Keratinocyte (primary cell): Measurements from ENCODE around the gene KMT2C. TPM values are rescaled to one million over a fixed set of nuclear protein-coding genes. Genes with fewer than 3 reads are reported as not detected.
A peak's percentile ranks its signal among the peaks of the same experiment; 100 is the strongest.

Source experiments
- DNase-seq: peaks from one replicate; pipeline ENCODE4 v3.0.0-alpha.2; 2011; ENCODE audit warnings: low read depth, missing footprints, low spot score
- FAIRE-seq: peaks from 2 replicates; lab custom pipeline; 2011; peaks lifted over from hg19 to GRCh38; lab: Jason Lieb, UNC
- H2AFZ ChIP-seq: 2 replicates; pipeline ENCODE4 v1.6.0; 2012; ENCODE audit warnings: low read length, control low read depth, inconsistent platforms; ENCODE audit not compliant: control insufficient read depth
- H3K27ac ChIP-seq: 2 replicates; pipeline ENCODE4 v1.5.1; 2011; ENCODE audit warnings: low read length; ENCODE audit not compliant: control insufficient read depth, insufficient read depth
- H3K27me3 ChIP-seq: 3 replicates; pipeline ENCODE4 v1.6.0; 2011; ENCODE audit warnings: low read length; ENCODE audit not compliant: control insufficient read depth, insufficient read depth; ENCODE audit errors: extremely low read depth
- H3K36me3 ChIP-seq, 2 experiments: 2 replicates in 1 of 2; 3 replicates in 1 of 2; pipeline ENCODE4 v1.5.1; 2011; ENCODE audit warnings: low read length in 2 of 2, mild to moderate bottlenecking in 1 of 2; ENCODE audit not compliant: control insufficient read depth in 2 of 2, insufficient read depth in 2 of 2; ENCODE audit errors: extremely low read depth in 1 of 2
- H3K4me1 ChIP-seq: 3 replicates; pipeline ENCODE4 v1.5.1; 2011; ENCODE audit warnings: low read length; ENCODE audit not compliant: control insufficient read depth, insufficient read depth; ENCODE audit errors: extremely low read depth
- H3K4me2 ChIP-seq: 3 replicates; pipeline ENCODE4 v1.6.0; 2011; ENCODE audit warnings: low read depth, low read length; ENCODE audit not compliant: control insufficient read depth, insufficient read depth; ENCODE audit errors: extremely low read depth
- H3K4me3 ChIP-seq, 3 experiments: fragments of 200-600 bp in 1 of 3; sonication (generic) in 1 of 3; 2 replicates in 2 of 3; 3 replicates in 1 of 3; pipeline ENCODE4 v1.5.1; 2011 to 2016; ENCODE audit warnings: low read length in 3 of 3, mild to moderate bottlenecking in 3 of 3, control low read depth in 2 of 3, inconsistent platforms in 1 of 3, low read depth in 1 of 3, mixed read lengths in 1 of 3, mixed run types in 1 of 3, moderate library complexity in 1 of 3; ENCODE audit not compliant: control insufficient read depth in 2 of 3, insufficient read depth in 2 of 3; ENCODE audit errors: extremely low read depth in 1 of 3
- H3K79me2 ChIP-seq: 2 replicates; pipeline ENCODE4 v1.6.0; 2012; ENCODE audit warnings: low read length; ENCODE audit not compliant: control insufficient read depth, insufficient read depth
- H3K9ac ChIP-seq: 3 replicates; pipeline ENCODE4 v1.6.0; 2011; ENCODE audit warnings: low read length; ENCODE audit not compliant: control insufficient read depth, insufficient read depth; ENCODE audit errors: extremely low read depth
- H3K9me1 ChIP-seq: 3 replicates; pipeline ENCODE4 v1.6.0; 2011; ENCODE audit warnings: low read length; ENCODE audit not compliant: control insufficient read depth, insufficient read depth; ENCODE audit errors: extremely low read depth
- H3K9me3 ChIP-seq: 2 replicates; pipeline ENCODE4 v1.5.1; 2012; ENCODE audit warnings: low read depth, low read length; ENCODE audit not compliant: control insufficient read depth
- H4K20me1 ChIP-seq: 3 replicates; pipeline ENCODE4 v1.6.0; 2011; ENCODE audit warnings: low read length; ENCODE audit not compliant: control insufficient read depth, insufficient read depth; ENCODE audit errors: extremely low read depth
- CTCF ChIP-seq, 3 experiments: IDR thresholded peaks in 1 of 3; conservative IDR thresholded peaks in 1 of 3; optimal IDR thresholded peaks in 1 of 3; 2 replicates in 2 of 3; 3 replicates in 1 of 3; pipeline versions ENCODE3 to v1.5.1; 2011; ENCODE audit warnings: low read length in 3 of 3, mild to moderate bottlenecking in 3 of 3, moderate library complexity in 2 of 3, control low read depth in 1 of 3, inconsistent platforms in 1 of 3; ENCODE audit not compliant: insufficient read depth in 2 of 3; ENCODE audit errors: extremely low read depth in 1 of 3
- EZH2 ChIP-seq: IDR thresholded peaks from one replicate; pipeline ENCODE4 v1.6.1; 2012; ENCODE audit warnings: inconsistent platforms, mild to moderate bottlenecking, low read length, moderate library complexity
- dilution Hi-C: fragments of 300-500 bp; cut with MboI; formaldehyde crosslinking; loops from one replicate; pipeline ENCODE4 v1.7.0; 2020; ENCODE audit warnings: low sequenced_read_pairs; ENCODE audit not compliant: extremely low pct_ligation_motif_present
- polyA plus RNA-seq, 5 experiments: library from polyadenylated mRNA; depleted of rRNA in 3 of 5; stranded (reverse) in 3 of 5; stranded (forward) in 1 of 5; unstranded in 1 of 5; fragments of >200 nt; gene quantifications; 1 replicate in 1 of 5; 2 replicates in 3 of 5; 3 replicates in 1 of 5; pipeline versions ENCODE4 v1.2.1 to v1.2.3, GENCODE V29; 2011 to 2012; ENCODE audit warnings: missing spikeins in 2 of 5, low read depth in 1 of 5, low replicate concordance in 1 of 5

Gene KMT2C
- polyA plus RNA-seq, 1 donor (not counting 4 experiments of a cell fraction or from before 2014, with no cell fraction given) = 8.5 TPM

GRCh38 chr7:152336754-152337368 is 98.9 kb downstream of the KMT2C start:
- FAIRE-seq = peak; percentile 41
- H3K4me3 ChIP-seq = no peak overlapping the region
- dilution Hi-C loops = no loop called here

GRCh38 chr7:152335900-152336571 is 99.8 kb downstream of the KMT2C start:
- DNase-seq = no peak
- no peak overlapping the region for H2AFZ ChIP-seq
- H3K4me2 ChIP-seq = peak overlapping the region; percentile 25
- FAIRE-seq = no peak
- no peaks in the 10 kb centered on the region for H3K9me3 ChIP-seq
- no peak overlapping the region for H3K4me3 ChIP-seq
- H3K27ac ChIP-seq = no peak overlapping the region
- TF ChIP-seq EZH2 (no peak), CTCF (optimal IDR thresholded peaks at IDR 0.05 in 1 of 3, IDR thresholded peaks at IDR 0.05 in 1 of 3, conservative IDR thresholded peaks at IDR 0.05 in 1 of 3; ENCODE audit: extremely low read depth in 1 of 3, insufficient read depth in 2 of 3, low read length in 3 of 3) (no peak)
- H4K20me1 ChIP-seq = no peaks in the 10 kb centered on the region
- no peak overlapping the region for H3K9ac ChIP-seq
- peaks cover 41% of the 10 kb centered on the region for H3K79me2 ChIP-seq
- H3K4me1 ChIP-seq = no peaks in the 10 kb centered on the region
- no peaks in the 10 kb centered on the region for H3K36me3 ChIP-seq
- dilution Hi-C loops = no loop called here
- no peaks in the 10 kb centered on the region for H3K27me3 ChIP-seq
- no peaks in the 10 kb centered on the region for H3K9me1 ChIP-seq

More at GRCh38 chr7:152336754-152337368, 98.9 kb downstream of the KMT2C start:
- no peak overlapping the region for H3K9ac ChIP-seq
- no peak for DNase-seq
- no peak overlapping the region for H2AFZ ChIP-seq
- no peaks in the 10 kb centered on the region for H3K9me3 ChIP-seq
- no peaks in the 10 kb centered on the region for H3K27me3 ChIP-seq
- H3K4me1 ChIP-seq = no peaks in the 10 kb centered on the region
- H3K79me2 ChIP-seq = peaks cover 41% of the 10 kb centered on the region
- TF ChIP-seq EZH2 (no peak), CTCF (optimal IDR thresholded peaks at IDR 0.05 in 1 of 3, IDR thresholded peaks at IDR 0.05 in 1 of 3, conservative IDR thresholded peaks at IDR 0.05 in 1 of 3; ENCODE audit: extremely low read depth in 1 of 3, insufficient read depth in 2 of 3, low read length in 3 of 3) (peak; percentile 49 to 72 (median 64))
- no peaks in the 10 kb centered on the region for H3K36me3 ChIP-seq
- H3K27ac ChIP-seq = no peak overlapping the region
- no peaks in the 10 kb centered on the region for H3K9me1 ChIP-seq
- no peak overlapping the region for H3K4me2 ChIP-seq
- no peaks in the 10 kb centered on the region for H4K20me1 ChIP-seq
